NB4 (cell line): Measurements from ENCODE around the gene FLACC1.
A peak's percentile ranks its signal among the peaks of the same experiment; 100 is the strongest.

Experiments used
- DNase-seq: peaks from one replicate; pipeline ENCODE4 v3.0.0; 2010; ENCODE audit warnings: low read depth
- H3K4me3 ChIP-seq: one replicate; pipeline ENCODE4 v1.5.1; 2011; ENCODE audit warnings: mild to moderate bottlenecking, low read depth, low read length, moderate library complexity
- CTCF ChIP-seq: IDR thresholded peaks from one replicate; pipeline ENCODE4 v1.5.1; 2012; ENCODE audit warnings: low read depth, low read length
- MYC ChIP-seq: IDR thresholded peaks from 2 replicates; pipeline ENCODE4 v1.6.1; 2011; ENCODE audit warnings: low read depth, low read length
- POLR2A ChIP-seq: IDR thresholded peaks from 2 replicates; pipeline ENCODE4 v1.6.1; 2011; ENCODE audit warnings: mild to moderate bottlenecking; ENCODE audit not compliant: insufficient read length; ENCODE audit errors: extremely low read depth
- TF ChIP-seq, protein P1 (sequence below): IDR thresholded peaks from 2 replicates; pipeline ENCODE4 v1.6.1; 2011; ENCODE audit warnings: low read depth, low read length

FLACC1 gene

DNA sequence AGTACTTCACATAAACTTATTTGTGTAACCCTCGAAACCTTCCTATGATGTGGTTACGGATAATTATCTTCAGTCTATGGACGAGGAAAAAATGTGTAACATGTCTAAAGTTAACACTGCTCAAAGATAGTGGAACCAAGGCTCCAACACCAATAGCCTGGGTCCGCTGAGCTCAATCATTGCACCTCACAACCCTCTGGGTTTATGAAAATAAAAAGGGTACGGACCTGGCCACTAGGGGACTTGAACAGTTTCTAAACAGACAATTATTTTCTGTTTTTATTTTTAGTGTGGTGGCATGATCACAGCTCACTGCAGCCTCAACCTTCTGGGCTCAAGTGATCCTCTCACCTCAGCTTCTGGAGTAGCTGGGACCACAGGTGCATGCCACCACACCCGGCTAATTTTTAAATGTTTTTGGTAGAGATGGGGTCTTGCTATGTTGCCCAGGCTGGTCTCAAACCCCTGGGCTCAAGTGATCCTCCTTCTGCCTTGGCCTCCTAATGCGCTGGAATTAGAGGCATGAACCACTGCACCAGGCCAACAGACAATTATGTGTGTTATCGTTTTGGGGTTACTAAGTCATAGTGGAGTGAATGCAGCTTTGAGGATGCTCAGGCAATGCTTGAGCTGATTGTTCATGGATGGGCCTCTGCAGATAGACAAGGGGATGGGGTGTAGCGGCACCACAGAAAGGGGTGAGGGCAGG lies 86.7 kb downstream of the FLACC1 start:
- TF ChIP-seq MYC (no peak), POLR2A (no peak), CTCF (no peak)
- TF ChIP-seq, protein P1, sequence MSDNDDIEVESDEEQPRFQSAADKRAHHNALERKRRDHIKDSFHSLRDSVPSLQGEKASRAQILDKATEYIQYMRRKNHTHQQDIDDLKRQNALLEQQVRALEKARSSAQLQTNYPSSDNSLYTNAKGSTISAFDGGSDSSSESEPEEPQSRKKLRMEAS: no peak
- DNase-seq: no peak
- no peak overlapping the region for H3K4me3 ChIP-seq

- H3K4me3 ChIP-seq: no peak overlapping the region
- DNase-seq: no peak
- TF ChIP-seq MYC: no peak
- TF ChIP-seq, protein P1: no peak
- no peak for TF ChIP-seq POLR2A
- no peak for TF ChIP-seq CTCF
Measured at GRCh38 chr2:201269764-201270163, 87.4 kb downstream of the FLACC1 start.

GRCh38 chr2:201267278-201268030 lies 89.7 kb downstream of the FLACC1 start:
- no peak for DNase-seq
- H3K4me3 ChIP-seq: no peak overlapping the region
- TF ChIP-seq, protein P1: no peak

DNA sequence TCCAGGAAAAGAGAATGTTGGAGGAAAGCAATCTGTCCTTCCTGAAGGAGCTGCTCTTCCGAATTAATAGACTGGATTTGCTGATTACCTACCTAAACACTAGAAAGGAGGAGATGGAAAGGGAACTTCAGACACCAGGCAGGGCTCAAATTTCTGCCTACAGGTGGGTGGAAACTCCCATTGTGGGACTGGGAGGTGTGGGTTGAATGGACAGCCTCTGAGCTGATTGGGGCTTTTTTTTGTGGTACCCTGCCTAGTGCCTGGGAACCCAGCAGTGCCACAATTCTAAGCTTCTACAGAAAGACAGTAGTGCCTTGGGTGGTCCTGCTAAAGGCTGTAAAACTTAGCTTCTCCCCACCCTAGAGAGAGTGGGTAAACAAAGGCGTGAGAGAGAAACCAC lies 90.5 kb downstream of the FLACC1 start:
- no peak for TF ChIP-seq CTCF
- TF ChIP-seq, protein P1: no peak
- TF ChIP-seq MYC: no peak
- TF ChIP-seq POLR2A: no peak
- H3K4me3 ChIP-seq: no peak overlapping the region
- no peak for DNase-seq

- DNase-seq: peak; percentile 66
- TF ChIP-seq CTCF (no peak), MYC (no peak), POLR2A (no peak)
- TF ChIP-seq, protein P1: no peak
- no peak overlapping the region for H3K4me3 ChIP-seq
Measured at GRCh38 chr2:201264472-201265173, 92.5 kb downstream of the FLACC1 start.

DNA sequence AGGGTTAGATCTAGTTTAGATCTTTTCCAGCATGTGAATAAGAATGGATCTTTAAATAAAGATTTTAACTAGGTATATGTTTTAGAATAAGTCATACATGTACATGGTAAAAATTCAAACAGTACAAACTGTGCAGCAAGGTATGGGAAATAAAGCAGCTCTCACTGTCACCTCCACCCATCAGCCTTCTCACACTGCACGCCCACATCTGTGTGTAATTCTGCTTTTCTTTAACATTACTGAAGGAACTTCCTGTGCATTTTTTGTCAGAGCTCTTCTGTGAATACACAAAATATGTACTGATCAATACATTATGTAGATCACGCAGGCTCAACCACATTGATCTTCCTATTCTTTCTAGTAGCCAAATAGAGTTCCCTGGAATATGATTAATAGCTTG lies 93.4 kb downstream of the FLACC1 start:
- H3K4me3 ChIP-seq: peak overlapping the region; percentile 21
- no peak for DNase-seq
- TF ChIP-seq, protein P1: no peak
- TF ChIP-seq CTCF (no peak), POLR2A (no peak), MYC (no peak)
